BJ (cell line): ENCODE results near the gene CLECL1. TPM values are rescaled to one million over a fixed set of nuclear protein-coding genes. Genes with fewer than 3 reads are reported as not detected.

ENCODE experiments used
- CTCF ChIA-PET: fragments of 350-600 bp; formaldehyde crosslinking; extraction: SDS; loops from one replicate; lab custom pipeline; 2021; ENCODE audit warnings: antibody characterized with exemption, inconsistent platforms; lab: Yijun Ruan, JAX
- POLR2A ChIA-PET: fragments of 300-600 bp; sonication (Branson Sonifier 250); formaldehyde crosslinking; extraction: SDS; loops from one replicate; lab custom pipeline; 2021; ENCODE audit warnings: antibody characterized with exemption; lab: Charles Lee
- DNase-seq: peaks from one replicate; pipeline ENCODE4 v3.0.0-alpha.2; 2011; ENCODE audit warnings: low read depth
- H3K27me3 ChIP-seq: 2 replicates; pipeline ENCODE4 v1.6.0; 2011; ENCODE audit warnings: low read length; ENCODE audit not compliant: control insufficient read depth, insufficient read depth
- H3K36me3 ChIP-seq: 2 replicates; pipeline ENCODE4 v1.5.1; 2011; ENCODE audit warnings: low read length; ENCODE audit not compliant: control insufficient read depth, insufficient read depth
- H3K4me3 ChIP-seq: 2 replicates; pipeline ENCODE4 v1.5.1; 2011; ENCODE audit warnings: low read depth, mild to moderate bottlenecking, control low read depth, low read length
- polyA plus RNA-seq: library from polyadenylated mRNA; depleted of rRNA; stranded (reverse); fragments of >200 nt; gene quantifications from 2 replicates; pipeline ENCODE4 v1.2.3, GENCODE V29; 2011
- TF ChIP-seq, protein P1 (sequence below): IDR thresholded peaks from 2 replicates; pipeline ENCODE4 v1.5.1; 2011; ENCODE audit warnings: low read depth, mild to moderate bottlenecking, control low read depth, inconsistent platforms, low read length, moderate library complexity; ENCODE audit not compliant: insufficient read depth

The CLECL1 gene
- polyA plus RNA-seq, 1 experiment = not detected

DNA sequence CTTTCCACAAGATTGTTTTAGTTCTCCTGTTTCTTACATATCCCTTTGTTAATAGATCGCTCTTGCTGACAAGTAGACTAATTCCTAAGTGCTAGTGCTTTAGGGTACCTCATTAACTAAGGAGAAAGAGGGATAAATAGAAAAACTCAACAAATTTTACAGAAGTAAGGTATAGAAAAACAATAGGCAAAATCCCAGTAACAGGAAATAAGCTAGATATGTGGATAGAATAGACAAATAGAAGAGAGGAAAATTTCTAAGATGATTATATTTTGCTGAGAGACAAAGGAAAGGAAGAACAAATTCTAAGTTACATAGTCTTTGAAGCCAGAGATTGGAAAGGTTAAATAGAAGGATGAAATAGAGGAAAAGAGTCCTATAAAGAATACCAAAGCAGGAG is 26.8 kb upstream of the CLECL1 start:
- no peaks in the 10 kb centered on the region for H3K36me3 ChIP-seq
- no peak overlapping the region for H3K4me3 ChIP-seq
- no peaks in the 10 kb centered on the region for H3K27me3 ChIP-seq
- CTCF ChIA-PET = interaction anchor here (3.5 kb wide), 1 partner anchor 10 kb away, joined by 28 read pairs; no protein-coding TSS in a partner anchor
- DNase-seq = no peak
- TF ChIP-seq, protein P1, sequence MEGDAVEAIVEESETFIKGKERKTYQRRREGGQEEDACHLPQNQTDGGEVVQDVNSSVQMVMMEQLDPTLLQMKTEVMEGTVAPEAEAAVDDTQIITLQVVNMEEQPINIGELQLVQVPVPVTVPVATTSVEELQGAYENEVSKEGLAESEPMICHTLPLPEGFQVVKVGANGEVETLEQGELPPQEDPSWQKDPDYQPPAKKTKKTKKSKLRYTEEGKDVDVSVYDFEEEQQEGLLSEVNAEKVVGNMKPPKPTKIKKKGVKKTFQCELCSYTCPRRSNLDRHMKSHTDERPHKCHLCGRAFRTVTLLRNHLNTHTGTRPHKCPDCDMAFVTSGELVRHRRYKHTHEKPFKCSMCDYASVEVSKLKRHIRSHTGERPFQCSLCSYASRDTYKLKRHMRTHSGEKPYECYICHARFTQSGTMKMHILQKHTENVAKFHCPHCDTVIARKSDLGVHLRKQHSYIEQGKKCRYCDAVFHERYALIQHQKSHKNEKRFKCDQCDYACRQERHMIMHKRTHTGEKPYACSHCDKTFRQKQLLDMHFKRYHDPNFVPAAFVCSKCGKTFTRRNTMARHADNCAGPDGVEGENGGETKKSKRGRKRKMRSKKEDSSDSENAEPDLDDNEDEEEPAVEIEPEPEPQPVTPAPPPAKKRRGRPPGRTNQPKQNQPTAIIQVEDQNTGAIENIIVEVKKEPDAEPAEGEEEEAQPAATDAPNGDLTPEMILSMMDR = no peak
- POLR2A ChIA-PET = interaction anchor here (0.6 kb wide), 1 partner anchor 936 kb away, joined by 3 read pairs; no protein-coding TSS in a partner anchor

DNA sequence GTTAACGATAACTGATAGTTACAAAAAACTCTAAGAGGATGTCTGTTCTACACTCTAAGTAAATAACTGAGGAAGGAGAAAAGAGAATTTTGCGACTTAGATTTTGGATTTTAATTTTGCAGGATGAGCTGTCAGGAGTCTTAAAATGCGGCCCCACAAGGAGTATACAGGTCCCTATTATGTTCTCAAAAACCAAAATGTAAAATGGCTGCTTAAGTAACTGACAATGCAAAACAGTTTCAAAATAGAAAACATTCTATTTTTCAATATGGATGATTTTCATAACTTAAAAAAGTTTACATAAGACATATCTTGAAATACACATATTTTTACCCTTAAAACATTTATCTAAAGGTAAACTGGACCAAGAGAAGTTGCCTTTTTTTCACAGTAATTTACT is 25.2 kb upstream of the CLECL1 start:
- no peaks in the 10 kb centered on the region for H3K36me3 ChIP-seq
- no peak for DNase-seq
- TF ChIP-seq, protein P1 = no peak
- no peaks in the 10 kb centered on the region for H3K27me3 ChIP-seq
- H3K4me3 ChIP-seq = no peak overlapping the region
- ChIA-PET POLR2A (no interaction called here), CTCF (interaction anchor here (1.1 to 1.8 kb wide), 4 partner anchors 8 to 15 kb away, joined by 5 to 10 read pairs (median 5); no protein-coding TSS in a partner anchor)

DNA sequence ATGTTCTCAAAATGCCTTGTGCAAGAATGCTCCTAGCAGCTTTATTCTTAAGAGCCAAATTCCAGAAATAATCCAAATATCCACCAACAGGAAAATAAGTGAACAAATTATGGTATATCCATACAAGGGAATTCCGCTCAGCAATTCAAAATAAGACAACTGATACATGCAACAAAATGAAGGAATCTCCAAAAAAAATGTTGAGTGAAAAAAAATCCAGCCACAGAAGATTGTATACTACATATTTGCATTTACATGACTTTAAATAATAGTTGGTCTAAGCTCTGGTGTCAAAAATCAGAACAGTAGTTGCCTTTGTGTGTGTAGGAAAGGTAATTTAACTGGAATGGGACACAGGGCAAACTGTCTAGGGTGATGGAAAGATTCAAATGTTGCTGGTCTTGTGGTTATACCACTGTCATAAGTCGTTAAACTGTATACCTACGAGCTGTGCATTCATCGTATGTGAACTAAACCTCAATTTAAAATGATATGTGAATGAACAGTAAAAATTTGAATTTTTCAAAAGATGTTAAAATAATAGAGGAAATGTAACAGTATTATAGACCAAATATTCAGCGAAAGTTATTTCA is 24.6 kb upstream of the CLECL1 start:
- TF ChIP-seq, protein P1 = no peak
- CTCF ChIA-PET = interaction anchor here (0.6 to 1.8 kb wide), 3 partner anchors 9 to 128 kb away, joined by 3 to 10 read pairs (median 5); no protein-coding TSS in a partner anchor
- POLR2A ChIA-PET = no interaction called here
- no peaks in the 10 kb centered on the region for H3K36me3 ChIP-seq
- no peaks in the 10 kb centered on the region for H3K27me3 ChIP-seq
- no peak for DNase-seq
- H3K4me3 ChIP-seq = no peak overlapping the region

DNA sequence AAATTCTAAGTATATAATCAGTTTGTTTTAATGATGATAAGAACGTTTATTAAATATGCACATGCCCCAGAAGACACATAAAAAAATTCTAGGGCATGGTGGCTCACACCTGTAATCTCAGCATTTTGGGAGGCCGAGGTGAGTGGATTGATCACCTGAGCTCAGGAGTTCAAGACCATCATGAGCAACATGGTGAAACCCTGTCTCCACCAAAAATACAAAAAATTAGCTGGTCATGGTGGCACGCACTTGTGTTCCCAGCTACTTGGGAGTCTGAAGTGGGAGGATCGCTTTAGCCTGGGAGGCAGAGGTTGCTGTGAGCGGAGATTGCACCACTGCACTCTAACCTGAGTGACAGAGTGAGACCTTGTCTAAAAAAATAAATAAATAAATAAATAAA is 23.8 kb upstream of the CLECL1 start:
- H3K36me3 ChIP-seq = no peaks in the 10 kb centered on the region
- H3K27me3 ChIP-seq = no peaks in the 10 kb centered on the region
- ChIA-PET POLR2A (no interaction called here), CTCF (interaction anchor here (0.6 to 1.8 kb wide), 2 partner anchors 9 to 96 kb away, joined by 3 to 10 read pairs; no protein-coding TSS in a partner anchor)
- no peak for DNase-seq
- no peak overlapping the region for H3K4me3 ChIP-seq
- TF ChIP-seq, protein P1 = no peak

DNA sequence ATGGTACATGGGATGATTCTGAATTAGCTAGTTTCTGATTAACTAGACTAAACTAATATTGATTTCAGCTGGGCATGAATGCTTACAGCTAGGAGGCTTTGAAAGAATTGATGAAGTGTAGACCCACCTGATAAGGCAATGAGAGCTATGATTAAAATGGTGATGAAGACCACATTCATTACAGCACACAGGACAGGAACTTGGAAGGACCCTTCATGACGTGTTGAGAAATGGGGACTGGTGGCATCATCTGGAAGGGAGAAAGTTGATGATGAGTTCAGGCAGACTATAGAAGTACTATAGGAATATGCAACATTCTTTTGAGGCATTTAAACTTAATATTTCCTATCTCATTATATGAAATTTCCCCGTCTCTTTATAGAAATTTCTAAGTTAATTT is 23.3 kb upstream of the CLECL1 start:
- Histone ChIP-seq H3K4me3 (no peak overlapping the region), H3K27me3 (no peaks in the 10 kb centered on the region), H3K36me3 (no peaks in the 10 kb centered on the region)
- POLR2A ChIA-PET = no interaction called here
- DNase-seq = no peak
- TF ChIP-seq, protein P1 = no peak
- CTCF ChIA-PET = interaction anchor here (0.6 to 3.1 kb wide), 4 partner anchors 8 to 993 kb away, joined by 3 to 12 read pairs (median 6); no protein-coding TSS in a partner anchor
